ENCODE measurements around the gene R3HDM1. TPM values are rescaled to one million over a fixed set of nuclear protein-coding genes. Genes with fewer than 3 reads are reported as not detected.

The R3HDM1 gene
- 62.9 TPM for polyA plus RNA-seq (2013, experiment 1 of 2)
- polyA plus RNA-seq (2013, experiment 2 of 2), result 68.7 TPM

- Histone ChIP-seq H3K4ac (ENCODE audit: low read length) (peak within 1 kb of the TSS; percentile 78), H4K91ac (ENCODE audit: low read depth, low read length, poor library complexity) (no peak within 1 kb of the TSS), H2BK5ac (ENCODE audit: low read length) (peak within 1 kb of the TSS; percentile 96), H4K8ac (ENCODE audit: low read depth, low read length) (peak within 1 kb of the TSS; percentile 78), H3K4me1 (ENCODE audit: control insufficient read depth in 2 of 2, insufficient read depth in 1 of 2, low read depth in 1 of 2, low read length in 2 of 2) (peaks cover 0 to 2% of the 10 kb centered on the region in 2 donors), H3K23ac (ENCODE audit: low read depth, low read length, poor library complexity) (peak within 1 kb of the TSS; percentile 93), H2BK12ac (ENCODE audit: low read length) (no peak within 1 kb of the TSS), H2BK15ac (ENCODE audit: low read length) (peak within 1 kb of the TSS; percentile 55), H3K9me3 (replicated peaks in 1 of 2; ENCODE audit: control insufficient read depth in 2 of 2, insufficient read depth in 1 of 2, low read depth in 1 of 2, low read length in 2 of 2) (peaks cover 2 to 11% of the 10 kb centered on the region in 2 donors), H3K14ac (ENCODE audit: low read length) (peak within 1 kb of the TSS; percentile 95), H3K27me3 (ENCODE audit: control insufficient read depth in 3 of 3, insufficient read depth in 3 of 3, low read depth in 1 of 3, low read length in 3 of 3) (no peaks in the 10 kb centered on the region), H3K9ac (ENCODE audit: low read depth, low read length, poor library complexity) (peak within 1 kb of the TSS; percentile 96), H3K4me3 (ENCODE audit: low read length in 2 of 2) (peak within 1 kb of the TSS; percentile 65 to 89), H2AK5ac (ENCODE audit: low read depth, low read length) (peak within 1 kb of the TSS; percentile 78), H2BK120ac (ENCODE audit: low read depth, low read length) (no peak within 1 kb of the TSS), H3K18ac (ENCODE audit: low read length) (peak within 1 kb of the TSS; percentile 97), H3K4me2 (ENCODE audit: insufficient read depth, low read length, poor library complexity, severe bottlenecking) (peak within 1 kb of the TSS; percentile 67), H3K36me3 (replicated peaks in 1 of 2; ENCODE audit: control insufficient read depth in 2 of 2, insufficient read depth in 2 of 2, low read length in 2 of 2) (peaks cover 0 to 8% of the 10 kb centered on the region in 2 donors), H2AFZ (ENCODE audit: low read length) (peak within 1 kb of the TSS; percentile 98), H3K27ac (replicated peaks; ENCODE audit: low read length) (peak within 1 kb of the TSS; percentile 94), H3K79me1 (ENCODE audit: low read depth, low read length) (peaks cover 2% of the 10 kb centered on the region)
- peak; percentile 100 for DNase-seq (ENCODE audit: low spot score)
- no CpG with 5 or more reads among the region's 75 CpGs for WGBS, 2 donors (ENCODE audit: extremely low coverage in 2 of 2, insufficient read length in 2 of 2, insufficient replicate concordance in 1 of 2)
Measured at GRCh38 chr2:135531231-135532197, at the start of gene R3HDM1. TSS of gene R3HDM1 (plus strand) at chr2:135531484. CDS start at chr2:135604846, 73,362 bp downstream.

GRCh38 chr2:135485441-135485840 lies 45.8 kb upstream of the R3HDM1 start:
- Histone ChIP-seq H2BK15ac (ENCODE audit: low read length) (no peak overlapping the region), H3K14ac (ENCODE audit: low read length) (no peak overlapping the region), H2AK5ac (ENCODE audit: low read depth, low read length) (no peak overlapping the region), H3K9me3 (replicated peaks in 1 of 2; ENCODE audit: control insufficient read depth in 2 of 2, insufficient read depth in 1 of 2, low read depth in 1 of 2, low read length in 2 of 2) (peaks cover 0 to 34% of the 10 kb centered on the region in 2 donors), H3K23ac (ENCODE audit: low read depth, low read length, poor library complexity) (no peak overlapping the region), H3K27me3 (ENCODE audit: control insufficient read depth in 3 of 3, insufficient read depth in 3 of 3, low read depth in 1 of 3, low read length in 3 of 3) (no peaks in the 10 kb centered on the region), H4K8ac (ENCODE audit: low read depth, low read length) (no peak overlapping the region), H2BK120ac (ENCODE audit: low read depth, low read length) (no peak overlapping the region), H3K18ac (ENCODE audit: low read length) (no peak overlapping the region), H2BK12ac (ENCODE audit: low read length) (no peak overlapping the region), H3K4ac (ENCODE audit: low read length) (no peak overlapping the region), H3K27ac (replicated peaks; ENCODE audit: low read length) (no peak overlapping the region), H2BK5ac (ENCODE audit: low read length) (no peak overlapping the region), H3K4me3 (ENCODE audit: low read length in 2 of 2) (no peak overlapping the region), H3K4me2 (ENCODE audit: insufficient read depth, low read length, poor library complexity, severe bottlenecking) (no peak overlapping the region), H4K91ac (ENCODE audit: low read depth, low read length, poor library complexity) (no peak overlapping the region), H3K36me3 (replicated peaks in 1 of 2; ENCODE audit: control insufficient read depth in 2 of 2, insufficient read depth in 2 of 2, low read length in 2 of 2) (peaks cover 0 to 40% of the 10 kb centered on the region in 2 donors), H2AFZ (ENCODE audit: low read length) (no peak overlapping the region), H3K9ac (ENCODE audit: low read depth, low read length, poor library complexity) (no peak overlapping the region), H3K79me1 (ENCODE audit: low read depth, low read length) (no peaks in the 10 kb centered on the region), H3K4me1 (ENCODE audit: control insufficient read depth in 2 of 2, insufficient read depth in 1 of 2, low read depth in 1 of 2, low read length in 2 of 2) (no peaks in the 10 kb centered on the region)
- WGBS, 2 donors (ENCODE audit: extremely low coverage in 2 of 2, insufficient read length in 2 of 2, insufficient replicate concordance in 1 of 2), result no CpG with 5 or more reads among the region's 4 CpGs
- no peak for DNase-seq (ENCODE audit: low spot score)

- no peak overlapping the region for H3K4me3 ChIP-seq (ENCODE audit: low read length in 2 of 2)
- peaks cover 0 to 28% of the 10 kb centered on the region in 2 donors for H3K9me3 ChIP-seq (replicated peaks in 1 of 2; ENCODE audit: control insufficient read depth in 2 of 2, insufficient read depth in 1 of 2, low read depth in 1 of 2, low read length in 2 of 2)
- no peak overlapping the region for H2AK5ac ChIP-seq (ENCODE audit: low read depth, low read length)
- no peak for DNase-seq (ENCODE audit: low spot score)
- H3K18ac ChIP-seq (ENCODE audit: low read length), result no peak overlapping the region
- WGBS, 2 donors (ENCODE audit: extremely low coverage in 2 of 2, insufficient read length in 2 of 2, insufficient replicate concordance in 1 of 2), result no CpG with 5 or more reads among the region's 1 CpG
- no peak overlapping the region for H3K27ac ChIP-seq (replicated peaks; ENCODE audit: low read length)
- H2BK12ac ChIP-seq (ENCODE audit: low read length), result no peak overlapping the region
- H2BK120ac ChIP-seq (ENCODE audit: low read depth, low read length), result no peak overlapping the region
- H4K8ac ChIP-seq (ENCODE audit: low read depth, low read length), result no peak overlapping the region
- H3K36me3 ChIP-seq (replicated peaks in 1 of 2; ENCODE audit: control insufficient read depth in 2 of 2, insufficient read depth in 2 of 2, low read length in 2 of 2), result peaks cover 0 to 40% of the 10 kb centered on the region in 2 donors
- H3K4me2 ChIP-seq (ENCODE audit: insufficient read depth, low read length, poor library complexity, severe bottlenecking), result no peak overlapping the region
- H4K91ac ChIP-seq (ENCODE audit: low read depth, low read length, poor library complexity), result no peak overlapping the region
- H3K27me3 ChIP-seq (ENCODE audit: control insufficient read depth in 3 of 3, insufficient read depth in 3 of 3, low read depth in 1 of 3, low read length in 3 of 3), result no peaks in the 10 kb centered on the region
- H3K4me1 ChIP-seq (ENCODE audit: control insufficient read depth in 2 of 2, insufficient read depth in 1 of 2, low read depth in 1 of 2, low read length in 2 of 2), result no peaks in the 10 kb centered on the region
- H2BK5ac ChIP-seq (ENCODE audit: low read length), result no peak overlapping the region
- no peak overlapping the region for H3K9ac ChIP-seq (ENCODE audit: low read depth, low read length, poor library complexity)
- no peak overlapping the region for H2BK15ac ChIP-seq (ENCODE audit: low read length)
- no peak overlapping the region for H3K4ac ChIP-seq (ENCODE audit: low read length)
- no peak overlapping the region for H2AFZ ChIP-seq (ENCODE audit: low read length)
- H3K79me1 ChIP-seq (ENCODE audit: low read depth, low read length), result no peaks in the 10 kb centered on the region
- no peak overlapping the region for H3K23ac ChIP-seq (ENCODE audit: low read depth, low read length, poor library complexity)
- H3K14ac ChIP-seq (ENCODE audit: low read length), result no peak overlapping the region
Measured at GRCh38 chr2:135490376-135490775, 40.9 kb upstream of the R3HDM1 start.

GRCh38 chr2:135494503-135494902 lies 36.8 kb upstream of the R3HDM1 start:
- Histone ChIP-seq H3K4me3 (ENCODE audit: low read length in 2 of 2) (no peak overlapping the region), H3K14ac (ENCODE audit: low read length) (no peak overlapping the region), H3K27me3 (ENCODE audit: control insufficient read depth in 3 of 3, insufficient read depth in 3 of 3, low read depth in 1 of 3, low read length in 3 of 3) (no peaks in the 10 kb centered on the region), H3K79me1 (ENCODE audit: low read depth, low read length) (no peaks in the 10 kb centered on the region), H3K27ac (replicated peaks; ENCODE audit: low read length) (no peak overlapping the region), H3K4me2 (ENCODE audit: insufficient read depth, low read length, poor library complexity, severe bottlenecking) (no peak overlapping the region), H2BK15ac (ENCODE audit: low read length) (no peak overlapping the region), H3K9me3 (replicated peaks in 1 of 2; ENCODE audit: control insufficient read depth in 2 of 2, insufficient read depth in 1 of 2, low read depth in 1 of 2, low read length in 2 of 2) (peaks cover 0 to 11% of the 10 kb centered on the region in 2 donors), H3K23ac (ENCODE audit: low read depth, low read length, poor library complexity) (no peak overlapping the region), H4K8ac (ENCODE audit: low read depth, low read length) (no peak overlapping the region), H3K9ac (ENCODE audit: low read depth, low read length, poor library complexity) (no peak overlapping the region), H2BK120ac (ENCODE audit: low read depth, low read length) (no peak overlapping the region), H2BK5ac (ENCODE audit: low read length) (no peak overlapping the region), H3K36me3 (replicated peaks in 1 of 2; ENCODE audit: control insufficient read depth in 2 of 2, insufficient read depth in 2 of 2, low read length in 2 of 2) (peaks cover 0 to 33% of the 10 kb centered on the region in 2 donors), H3K4ac (ENCODE audit: low read length) (no peak overlapping the region), H3K4me1 (ENCODE audit: control insufficient read depth in 2 of 2, insufficient read depth in 1 of 2, low read depth in 1 of 2, low read length in 2 of 2) (no peaks in the 10 kb centered on the region), H2BK12ac (ENCODE audit: low read length) (no peak overlapping the region), H4K91ac (ENCODE audit: low read depth, low read length, poor library complexity) (no peak overlapping the region), H2AFZ (ENCODE audit: low read length) (no peak overlapping the region), H2AK5ac (ENCODE audit: low read depth, low read length) (no peak overlapping the region), H3K18ac (ENCODE audit: low read length) (no peak overlapping the region)
- no peak for DNase-seq (ENCODE audit: low spot score)
- WGBS, 2 donors (ENCODE audit: extremely low coverage in 2 of 2, insufficient read length in 2 of 2, insufficient replicate concordance in 1 of 2), result no CpG with 5 or more reads among the region's 1 CpG
